GM12878 (cell line): ENCODE measurements around the gene TBC1D10B.

Experiments used
- CEBPB ChIP-seq, 2 experiments: fragments of 150-350 bp in 1 of 2; IDR thresholded peaks; 2 replicates each; pipeline ENCODE4 v1.6.1; 2012 to 2014; ENCODE audit warnings: low read depth in 2 of 2, low read length in 2 of 2, borderline replicate concordance in 1 of 2, inconsistent platforms in 1 of 2
- EZH2 ChIP-seq: IDR thresholded peaks from 2 replicates; pipeline ENCODE4 v1.6.1; 2012; ENCODE audit warnings: low read depth, mild to moderate bottlenecking, control low read depth, inconsistent platforms, low read length, borderline replicate concordance; ENCODE audit not compliant: control insufficient read depth
- JUND ChIP-seq: IDR thresholded peaks from 2 replicates; pipeline ENCODE4 v1.6.1; 2012; ENCODE audit warnings: low read depth, mild to moderate bottlenecking, low read length, improper control_type of control experiment, moderate library complexity
- MAX ChIP-seq: IDR thresholded peaks from 2 replicates; pipeline ENCODE4 v1.6.1; 2012; ENCODE audit warnings: low read depth, low read length, improper control_type of control experiment
- MYC ChIP-seq: IDR thresholded peaks from 2 replicates; pipeline ENCODE4 v1.6.1; 2011; ENCODE audit warnings: mild to moderate bottlenecking, low read length, moderate library complexity, inconsistent platforms; ENCODE audit not compliant: insufficient read depth, insufficient replicate concordance, insufficient read length, severe bottlenecking
- POLR2AphosphoS5 ChIP-seq: IDR thresholded peaks from 2 replicates; pipeline ENCODE4 v1.6.1; 2011; ENCODE audit warnings: mild to moderate bottlenecking, low read length, inconsistent platforms
- RCOR1 ChIP-seq: conservative IDR thresholded peaks from 2 replicates; pipeline ENCODE4 v1.6.1; 2012; ENCODE audit warnings: low read depth, low read length, improper control_type of control experiment
- SIN3A ChIP-seq: IDR thresholded peaks from 2 replicates; pipeline ENCODE4 v1.6.1; 2012; ENCODE audit warnings: low read depth, low read length, improper control_type of control experiment
- ZBTB40 ChIP-seq: fragments of 450-650 bp; IDR thresholded peaks from 2 replicates; pipeline ENCODE4 v1.6.1; 2016; ENCODE audit warnings: mild to moderate bottlenecking, moderate library complexity, borderline replicate concordance

- TF ChIP-seq MAX (no peak), JUND (no peak), ZBTB40 (no peak), CEBPB (IDR thresholded peaks at IDR 0.05; ENCODE audit: borderline replicate concordance in 1 of 2, low read depth in 2 of 2, low read length in 2 of 2) (no peak), EZH2 (no peak), RCOR1 (no peak), MYC (no peak), SIN3A (no peak), POLR2AphosphoS5 (no peak)
Observed at GRCh38 chr16:30379158-30379783, 9.0 kb upstream of the TBC1D10B start.
